COR-L47 (cell line): Measurements from ENCODE around the gene TDRD9.

ENCODE experiments used
- DNase-seq: peaks from one replicate; lab custom pipeline; 2025; lab: John Stamatoyannopoulos, UW

TDRD9 gene

DNA sequence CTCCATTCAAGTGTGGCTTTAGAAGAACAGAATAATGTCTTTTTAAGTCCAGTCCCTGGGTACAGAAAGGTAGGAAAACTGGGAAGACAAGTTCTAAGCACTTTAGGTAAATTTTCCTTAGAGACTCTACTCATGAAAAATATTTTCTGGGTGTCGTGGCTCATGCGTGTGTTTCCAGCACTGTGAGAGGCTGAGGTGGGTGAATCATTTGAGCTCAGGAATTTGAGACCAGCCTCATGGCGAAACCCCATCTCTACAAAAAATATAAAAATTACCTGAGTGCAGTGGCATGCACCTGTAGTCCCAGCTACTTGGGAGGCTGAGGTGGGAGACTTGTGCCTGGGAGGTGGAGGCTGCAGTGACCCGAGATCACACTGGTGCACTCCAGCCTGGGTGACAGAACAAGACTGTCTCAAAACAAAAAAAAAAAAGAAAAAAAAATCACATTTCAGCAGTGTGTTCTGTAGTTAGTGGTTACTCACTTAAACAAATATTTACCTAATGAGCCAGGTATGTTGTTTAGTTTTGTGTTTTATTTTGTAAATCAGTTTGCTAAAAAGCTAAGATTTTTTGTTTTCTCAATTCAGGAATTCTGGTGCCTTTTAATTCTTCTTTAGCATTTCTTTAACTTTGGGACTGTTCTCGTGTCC, 66.4 kb downstream of the TDRD9 start:
- DNase-seq: no peak

- DNase-seq: no peak
These were observed 67.6 kb downstream of the TDRD9 start for GRCh38 chr14:103995876-103996275.

GRCh38 chr14:103997391-103997790, 69.1 kb downstream of the TDRD9 start:
- no peak for DNase-seq

GRCh38 chr14:103998027-103998426, 69.8 kb downstream of the TDRD9 start:
- no peak for DNase-seq

GRCh38 chr14:103999795-104000440, 71.7 kb downstream of the TDRD9 start:
- DNase-seq: no peak

DNA sequence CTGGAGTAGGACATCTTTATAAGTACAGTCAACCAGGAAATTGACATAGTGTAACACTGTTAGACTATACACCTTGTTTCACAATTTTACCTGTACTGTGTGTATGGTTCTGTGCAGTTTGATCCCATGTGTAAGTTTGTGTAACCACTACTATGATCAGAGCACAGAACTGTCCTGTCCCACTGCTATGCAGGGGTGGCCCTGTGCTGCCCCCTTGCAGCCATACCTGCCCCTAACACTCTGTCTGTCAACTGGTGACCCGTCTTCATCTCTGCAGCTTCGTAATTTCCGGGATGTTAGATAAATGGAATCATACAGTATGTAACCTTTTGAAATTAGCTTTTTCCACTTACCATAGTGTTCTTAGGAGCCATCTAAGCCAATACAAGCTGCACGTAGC, 72.7 kb downstream of the TDRD9 start:
- no peak for DNase-seq

GRCh38 chr14:104003616-104004015, 75.4 kb downstream of the TDRD9 start:
- DNase-seq: no peak

GRCh38 chr14:104004849-104005248, 76.6 kb downstream of the TDRD9 start:
- no peak for DNase-seq

DNA sequence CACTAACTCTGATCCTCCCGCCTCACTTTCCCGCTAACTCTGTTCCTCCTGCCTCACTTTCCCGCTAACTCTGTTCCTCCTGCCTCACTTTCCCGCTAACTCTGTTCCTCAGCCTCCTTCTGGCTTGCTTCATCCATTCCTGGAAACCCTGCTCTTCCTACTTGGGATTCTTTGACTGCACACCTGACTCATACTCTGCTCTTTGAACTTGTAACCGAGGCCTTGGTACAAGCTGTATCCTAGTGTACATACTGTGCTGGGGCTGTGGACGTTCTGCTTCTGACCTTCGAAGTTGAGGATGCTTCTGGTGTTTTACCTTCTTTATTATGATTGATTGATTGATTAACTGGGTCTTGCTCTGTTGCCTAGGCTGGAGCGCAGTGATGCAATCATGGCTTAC, 77.2 kb downstream of the TDRD9 start:
- no peak for DNase-seq

- DNase-seq: no peak
These were observed 78.9 kb downstream of the TDRD9 start for GRCh38 chr14:104007121-104007520.

- no peak for DNase-seq
These were observed 81.0 kb downstream of the TDRD9 start for GRCh38 chr14:104009297-104009696.

- DNase-seq: no peak
These were observed 83.7 kb downstream of the TDRD9 start for GRCh38 chr14:104011824-104012517.

GRCh38 chr14:104014764-104015163, 86.5 kb downstream of the TDRD9 start:
- no peak for DNase-seq

DNA sequence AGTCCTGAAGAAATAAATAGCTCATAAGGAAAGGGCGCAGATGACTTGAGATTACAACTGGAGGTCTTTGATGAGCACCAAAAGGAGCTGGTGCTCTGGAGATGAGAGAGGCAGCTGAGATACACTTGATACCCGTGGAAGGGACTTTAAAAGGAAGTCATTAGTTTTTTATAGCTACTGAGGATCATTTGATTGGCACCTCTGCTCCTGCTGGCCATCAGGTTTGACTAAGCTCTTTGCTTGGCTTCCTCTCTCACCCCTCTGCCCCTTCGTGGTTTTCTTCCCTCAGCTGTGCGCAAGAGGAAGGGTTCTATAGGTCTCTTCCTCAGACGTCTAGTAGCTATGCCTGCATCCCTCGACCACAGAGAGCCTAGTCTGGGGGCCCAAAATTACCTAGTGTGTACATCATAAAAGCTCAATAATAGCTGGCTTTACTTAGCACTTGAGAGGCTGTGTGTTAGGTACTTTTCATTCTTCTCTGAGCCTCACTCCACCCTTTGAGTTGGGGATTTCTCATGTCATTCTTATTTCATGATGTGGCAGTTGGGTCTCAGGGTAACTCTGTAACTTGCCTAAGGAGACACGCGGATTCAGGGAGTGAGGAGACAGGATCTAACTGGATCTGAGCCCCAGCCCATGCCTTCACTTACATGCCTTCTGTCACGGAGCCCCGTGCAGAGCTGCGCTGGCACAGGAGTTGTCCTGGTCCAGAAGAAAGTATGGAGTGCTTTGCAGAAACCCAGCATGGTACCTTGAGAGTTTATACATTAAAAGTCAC, 88.8 kb downstream of the TDRD9 start:
- no peak for DNase-seq

GRCh38 chr14:104019029-104019428, 90.8 kb downstream of the TDRD9 start:
- DNase-seq: no peak

DNA sequence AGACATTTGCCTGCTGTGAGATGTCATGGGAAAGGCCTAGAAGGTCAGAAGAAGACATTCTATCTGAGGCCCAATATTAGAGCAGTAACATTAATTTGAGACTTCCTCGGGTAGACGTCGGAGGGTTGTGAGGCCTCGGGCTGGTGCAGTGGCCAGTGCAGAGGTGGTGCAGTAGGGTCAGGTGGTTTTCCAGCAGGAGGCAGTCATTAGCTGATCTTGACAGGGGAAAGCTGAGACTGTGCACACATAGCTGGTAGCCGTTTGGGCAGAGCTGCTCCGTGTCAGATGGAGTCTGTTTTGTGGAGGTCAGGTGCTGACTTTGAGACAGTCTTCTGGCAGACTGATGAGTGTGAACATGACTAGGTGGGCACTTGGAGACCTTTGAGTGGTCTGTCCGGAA, 91.5 kb downstream of the TDRD9 start:
- DNase-seq: no peak

DNA sequence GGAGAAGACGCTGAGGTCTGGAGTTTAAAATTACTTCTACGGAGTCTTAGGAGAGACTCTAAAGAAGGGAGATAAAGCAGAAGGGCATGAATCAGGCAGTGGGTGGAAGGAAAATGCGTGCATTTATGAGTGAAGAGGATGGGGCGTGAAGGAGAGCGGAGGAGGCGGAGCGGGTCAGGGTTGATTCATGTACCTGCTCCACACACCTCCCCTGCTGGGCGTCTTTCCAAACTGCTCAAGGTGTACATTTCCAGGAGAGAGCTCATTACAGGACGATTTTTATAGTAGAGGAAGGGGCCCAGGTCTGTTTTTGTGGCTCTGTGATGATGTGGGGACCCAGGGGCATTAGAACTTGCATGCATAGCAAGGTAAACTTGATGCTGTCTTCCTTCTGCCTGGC, 92.2 kb downstream of the TDRD9 start:
- DNase-seq: no peak

DNA sequence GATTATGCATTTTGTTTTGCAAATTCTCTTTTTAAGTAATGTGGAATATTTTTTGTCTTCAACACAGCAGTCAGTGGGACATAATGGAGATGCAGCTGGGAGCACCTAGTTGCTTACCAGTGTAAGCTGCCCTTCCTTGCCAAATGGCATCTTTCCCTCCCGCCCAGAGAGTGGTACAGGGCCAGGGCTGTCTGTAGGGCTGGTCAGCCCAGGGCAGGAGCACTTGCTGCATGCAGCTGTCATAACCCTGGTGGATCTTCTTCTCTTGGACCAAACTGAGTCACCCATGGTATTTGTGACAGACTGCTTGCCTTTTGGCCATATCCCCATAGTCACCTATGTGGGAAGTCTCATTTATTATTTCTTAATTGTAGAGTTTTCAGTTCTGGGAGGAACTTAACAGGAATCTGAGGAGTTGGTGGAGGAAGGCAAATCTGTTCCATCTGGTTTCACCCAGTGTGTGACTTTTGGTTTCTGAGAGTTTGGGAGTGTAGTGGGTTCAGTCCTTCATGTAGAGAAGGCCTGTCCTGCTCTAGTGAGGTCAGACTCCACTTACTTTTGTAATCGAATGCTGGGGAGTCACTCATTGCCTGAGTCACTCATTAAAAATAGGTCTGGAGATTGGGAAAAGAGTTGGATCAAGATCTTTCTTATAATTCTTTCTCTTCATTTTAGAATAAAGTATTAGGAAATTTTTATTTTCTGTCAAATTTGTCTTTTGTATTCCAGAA, 95.2 kb downstream of the TDRD9 start:
- no peak for DNase-seq

- DNase-seq: no peak
These were observed 97.3 kb downstream of the TDRD9 start for GRCh38 chr14:104025534-104025933.

DNA sequence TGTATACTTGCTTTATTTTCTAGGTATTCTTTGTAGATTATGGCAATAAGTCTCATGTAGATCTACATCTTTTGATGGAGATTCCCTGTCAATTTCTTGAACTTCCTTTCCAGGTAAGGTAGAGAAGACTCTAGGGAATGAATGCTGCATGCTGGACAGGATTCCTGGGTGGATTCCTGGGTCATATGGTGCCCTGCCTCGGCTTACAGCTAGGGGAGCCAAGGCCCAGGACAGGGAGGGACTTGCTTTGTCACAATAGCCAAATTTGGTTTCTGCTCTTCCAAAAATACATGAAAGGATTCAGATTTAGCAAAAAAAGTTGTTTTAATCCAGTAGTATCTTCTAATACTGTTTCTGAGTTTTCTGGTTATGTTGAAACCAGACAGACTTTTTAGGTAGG, 97.8 kb downstream of the TDRD9 start:
- DNase-seq: no peak

DNA sequence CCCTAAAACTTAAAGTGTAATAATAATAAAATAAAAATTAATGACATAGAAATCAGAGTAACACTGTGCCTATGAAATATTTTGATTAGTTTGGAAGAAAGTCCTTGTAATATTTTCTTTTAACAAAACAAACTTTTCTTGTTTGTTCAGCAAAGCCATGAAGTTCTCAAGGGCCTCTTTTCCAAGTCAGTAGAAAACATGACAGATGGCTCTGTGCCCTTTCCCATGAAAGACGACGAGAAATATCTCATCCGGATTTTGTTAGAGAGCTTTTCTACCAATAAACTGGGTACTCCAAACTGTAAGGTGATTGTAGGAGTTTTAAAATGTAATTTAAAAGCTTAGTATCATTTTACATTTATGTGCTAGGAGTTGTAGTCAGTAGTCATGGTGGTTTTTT, 102.7 kb downstream of the TDRD9 start:
- no peak for DNase-seq

DNA sequence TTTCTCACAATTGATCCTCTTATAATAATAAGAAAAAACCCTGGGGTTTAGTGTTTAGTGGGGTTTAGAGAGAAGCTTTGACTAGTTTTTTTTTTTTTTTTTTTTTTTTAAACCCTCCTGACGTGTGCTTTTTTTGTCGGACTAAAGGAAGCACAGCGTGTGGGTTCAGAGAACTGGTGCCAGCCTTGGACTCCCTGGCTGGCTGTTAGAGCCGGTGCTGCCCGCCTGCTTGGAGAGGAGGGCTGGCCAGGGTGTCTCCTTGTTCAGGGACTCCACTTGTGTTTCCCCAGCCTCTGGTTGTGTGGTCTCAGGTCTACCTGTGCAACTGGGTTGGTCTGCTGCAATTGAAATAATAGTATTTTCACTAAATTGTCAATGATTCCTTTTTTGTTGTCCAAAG, 103.1 kb downstream of the TDRD9 start:
- no peak for DNase-seq
